GM23338 (cell line): ENCODE results near the gene DTL. TPM values are rescaled to one million over a fixed set of nuclear protein-coding genes. Genes with fewer than 3 reads are reported as not detected.

Experiments
- ATAC-seq: fragments of 200-7000 bp; cut with Tn5 transposase; 3 replicates; pipeline ENCODE4 v1.9.1; 2020
- DNase-seq: peaks from one replicate; pipeline ENCODE4 v3.0.0-alpha.2; 2015; ENCODE audit warnings: low spot score
- H2AFZ ChIP-seq: fragments of 200-600 bp; sonication (generic); 2 replicates; pipeline ENCODE4 v1.8.0; 2016; ENCODE audit warnings: antibody characterized with exemption, mild to moderate bottlenecking, moderate library complexity
- H3F3A ChIP-seq: fragments of 200-600 bp; sonication (generic); replicated peaks from 2 replicates; pipeline ENCODE4 v1.8.0; 2017; ENCODE audit warnings: antibody characterized with exemption, mixed run types, low read depth
- H3K27ac ChIP-seq: fragments of 200-600 bp; sonication (generic); 2 replicates; pipeline ENCODE4 v1.6.1; 2016; ENCODE audit warnings: low read depth
- H3K27me3 ChIP-seq: fragments of 200-600 bp; sonication (generic); 2 replicates; pipeline ENCODE4 v1.8.0; 2016; ENCODE audit warnings: mild to moderate bottlenecking, mixed run types, moderate library complexity; ENCODE audit not compliant: insufficient read depth
- H3K36me3 ChIP-seq: fragments of 200-600 bp; sonication (generic); 2 replicates; pipeline ENCODE4 v1.8.0; 2016; ENCODE audit warnings: mild to moderate bottlenecking; ENCODE audit not compliant: insufficient read depth
- H3K4me1 ChIP-seq: fragments of 200-600 bp; sonication (generic); 2 replicates; pipeline ENCODE4 v1.8.0; 2016; ENCODE audit warnings: mild to moderate bottlenecking, moderate library complexity; ENCODE audit not compliant: insufficient read depth
- H3K4me2 ChIP-seq: fragments of 200-600 bp; sonication (generic); 2 replicates; pipeline ENCODE4 v1.7.1; 2017; ENCODE audit warnings: mixed run types
- H3K4me3 ChIP-seq: fragments of 200-600 bp; sonication (generic); 2 replicates; pipeline ENCODE4 v1.6.1; 2016; ENCODE audit warnings: mixed run types
- H3K79me2 ChIP-seq: fragments of 200-600 bp; sonication (generic); replicated peaks from 2 replicates; pipeline ENCODE4 v1.8.0; 2017; ENCODE audit warnings: mild to moderate bottlenecking; ENCODE audit not compliant: insufficient read depth
- H3K9me2 ChIP-seq: fragments of 200-600 bp; sonication (generic); 2 replicates; pipeline ENCODE4 v1.8.0; 2017; ENCODE audit not compliant: insufficient read depth
- H4K20me1 ChIP-seq: fragments of 200-600 bp; sonication (generic); replicated peaks from 2 replicates; pipeline ENCODE4 v1.8.0; 2017; ENCODE audit warnings: mild to moderate bottlenecking; ENCODE audit not compliant: insufficient read depth
- H3K27ac Mint-ChIP-seq: 2 replicates; pipeline ENCODE4 v1.8.0; 2020; ENCODE audit warnings: inconsistent platforms, mild to moderate bottlenecking, moderate library complexity, mixed read lengths
- H3K27me3 Mint-ChIP-seq: 3 replicates; pipeline ENCODE4 v1.8.0; 2022; ENCODE audit warnings: low read depth, mild to moderate bottlenecking, moderate library complexity, mixed read lengths, inconsistent platforms; ENCODE audit not compliant: insufficient read depth, poor library complexity
- H3K36me3 Mint-ChIP-seq: 3 replicates; pipeline ENCODE4 v1.8.0; 2021; ENCODE audit warnings: low read depth, mild to moderate bottlenecking, inconsistent platforms, moderate library complexity, mixed read lengths
- H3K4me1 Mint-ChIP-seq: 3 replicates; pipeline ENCODE4 v1.8.0; 2020; ENCODE audit warnings: mild to moderate bottlenecking, inconsistent platforms, mixed read lengths
- H3K4me3 Mint-ChIP-seq: 3 replicates; pipeline ENCODE4 v1.8.0; 2021; ENCODE audit warnings: moderate library complexity, mild to moderate bottlenecking, inconsistent platforms, mixed read lengths
- H3K9me3 Mint-ChIP-seq: 3 replicates; pipeline ENCODE4 v1.8.0; 2020; ENCODE audit warnings: moderate library complexity, mild to moderate bottlenecking, inconsistent platforms, mixed read lengths
- CREB1 ChIP-seq: fragments of 250-450 bp; sonication (Bioruptor Pico); IDR thresholded peaks from 2 replicates; pipeline ENCODE4 v1.5.0; 2020; ENCODE audit warnings: low read depth, mild to moderate bottlenecking, moderate library complexity
- EZH2 ChIP-seq: fragments of 200-600 bp; sonication (generic); IDR thresholded peaks from one replicate; pipeline ENCODE4 v1.8.0; 2017; ENCODE audit warnings: antibody characterized with exemption, mild to moderate bottlenecking, low read depth; ENCODE audit not compliant: unreplicated experiment
- EZH2phosphoT487 ChIP-seq: fragments of 200-600 bp; sonication (generic); IDR thresholded peaks from one replicate; pipeline ENCODE4 v1.8.1; 2018; ENCODE audit warnings: antibody characterized with exemption; ENCODE audit not compliant: unreplicated experiment
- JUNB ChIP-seq: IDR thresholded peaks from one replicate; pipeline ENCODE4 v1.6.1; 2016; ENCODE audit warnings: antibody characterized with exemption; ENCODE audit not compliant: unreplicated experiment
- POLR2AphosphoS5 ChIP-seq: IDR thresholded peaks from 2 replicates; pipeline ENCODE4 v1.6.1; 2016; ENCODE audit warnings: antibody characterized with exemption, low read depth
- REST ChIP-seq: IDR thresholded peaks from one replicate; pipeline ENCODE4 v1.6.1; 2018; ENCODE audit warnings: antibody characterized with exemption; ENCODE audit not compliant: unreplicated experiment
- ZNF114 ChIP-seq: fragments of 250-450 bp; sonication (Bioruptor Pico); IDR thresholded peaks from 2 replicates; pipeline ENCODE4 v1.5.0; 2020; ENCODE audit warnings: mild to moderate bottlenecking, moderate library complexity
- polyA plus RNA-seq: library from polyadenylated mRNA; unstranded; fragments of >200 nt; fragmentation: Nextera tagmentation; extraction: Ambion mirVana; gene quantifications from 2 replicates; pipeline ENCODE4 v1.2.1, GENCODE V29; 2016
- total RNA-seq: library from RNA; depleted of rRNA; stranded (reverse); fragments of >200 nt; shearing (Covaris generic); gene quantifications from 2 replicates; pipeline ENCODE4 v1.2.3, GENCODE V29; 2014
- TF ChIP-seq, protein P1 (sequence below): IDR thresholded peaks from 2 replicates; pipeline ENCODE4 v1.6.1; 2016; ENCODE audit warnings: antibody characterized with exemption

DTL gene
- total and polyA plus RNA-seq, 2 experiments from 2014 or later, result 26.5 to 58.8 TPM

DNA sequence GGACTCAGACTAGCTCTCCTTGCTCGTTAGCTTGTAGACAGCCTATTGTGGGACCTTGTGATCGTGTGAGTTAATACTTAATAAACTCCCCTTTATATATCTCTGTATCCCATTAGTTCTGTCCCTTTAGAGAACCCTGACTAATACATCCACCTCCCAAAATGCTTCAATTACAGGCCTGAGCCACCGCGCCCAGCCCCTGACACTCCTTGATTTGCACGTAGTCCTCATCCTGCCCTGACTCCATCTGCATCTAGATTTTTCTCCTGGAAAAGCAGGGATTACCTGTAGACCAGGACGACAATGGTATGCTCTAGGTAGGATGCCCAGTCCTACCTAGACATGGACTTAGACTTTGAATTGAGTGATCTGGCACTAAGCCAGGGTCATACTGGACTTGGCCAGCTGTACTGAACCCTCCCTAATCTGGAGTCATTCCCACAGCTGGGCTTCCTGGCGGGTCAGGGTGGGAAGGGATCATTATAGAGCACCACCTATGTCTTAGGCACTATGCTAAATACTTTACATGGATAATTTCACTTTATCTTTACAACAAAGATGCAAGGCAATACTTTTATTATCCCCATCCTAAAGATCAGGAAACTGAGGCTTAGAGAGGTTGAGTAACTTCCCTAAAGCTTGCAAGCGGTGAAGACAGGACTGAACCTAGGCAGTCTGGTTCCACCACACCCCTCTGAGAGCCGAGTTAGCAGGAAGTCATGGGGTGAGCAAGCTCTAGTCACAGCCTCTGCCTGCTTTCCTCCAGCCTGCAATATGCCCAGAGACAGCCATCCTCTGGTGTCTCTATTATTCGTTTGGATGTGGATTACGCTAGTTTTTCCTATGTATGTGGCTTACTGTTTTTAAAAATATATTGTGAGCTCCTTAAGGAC, 89.4 kb downstream of the DTL start (continued):
- TF ChIP-seq, protein P1, sequence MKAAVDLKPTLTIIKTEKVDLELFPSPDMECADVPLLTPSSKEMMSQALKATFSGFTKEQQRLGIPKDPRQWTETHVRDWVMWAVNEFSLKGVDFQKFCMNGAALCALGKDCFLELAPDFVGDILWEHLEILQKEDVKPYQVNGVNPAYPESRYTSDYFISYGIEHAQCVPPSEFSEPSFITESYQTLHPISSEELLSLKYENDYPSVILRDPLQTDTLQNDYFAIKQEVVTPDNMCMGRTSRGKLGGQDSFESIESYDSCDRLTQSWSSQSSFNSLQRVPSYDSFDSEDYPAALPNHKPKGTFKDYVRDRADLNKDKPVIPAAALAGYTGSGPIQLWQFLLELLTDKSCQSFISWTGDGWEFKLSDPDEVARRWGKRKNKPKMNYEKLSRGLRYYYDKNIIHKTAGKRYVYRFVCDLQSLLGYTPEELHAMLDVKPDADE, result no peak
- TF ChIP-seq ZNF114 (CRISPR knock-in tag) (no peak), POLR2AphosphoS5 (no peak), REST (no peak), EZH2 (no peak), JUNB (no peak), CREB1 (CRISPR knock-in tag) (no peak), EZH2phosphoT487 (no peak)

GRCh38 chr1:212125654-212126053, 90.1 kb downstream of the DTL start:
- no peaks in the 10 kb centered on the region for H3K36me3 ChIP-seq
- Mint-ChIP-seq H3K36me3 (0 out of 3 replicates have a peak, but pooled peaks cover 3% of the 10 kb centered on the region), H3K4me3 (no peak overlapping the region), H3K9me3 (no peaks in the 10 kb centered on the region), H3K4me1 (peaks cover 16% of the 10 kb centered on the region), H3K27me3 (peaks cover 8% of the 10 kb centered on the region), H3K27ac (no peak overlapping the region)
- no peaks in the 10 kb centered on the region for H3K27me3 ChIP-seq
- no peaks in the 10 kb centered on the region; the same call in 1 of the 2 replicates for H4K20me1 ChIP-seq
- no peak overlapping the region for H3K4me2 ChIP-seq
- H3F3A ChIP-seq, result peaks cover 4% of the 10 kb centered on the region; the same call in 1 of the 2 replicates
- DNase-seq (no peak), ATAC-seq (no peak)
- H3K4me3 ChIP-seq, result no peak overlapping the region
- TF ChIP-seq EZH2phosphoT487 (no peak), CREB1 (CRISPR knock-in tag) (no peak), ZNF114 (CRISPR knock-in tag) (no peak)
- H3K4me1 ChIP-seq, result peaks cover 10% of the 10 kb centered on the region
- H3K79me2 ChIP-seq, result no peaks in the 10 kb centered on the region
- no peaks in the 10 kb centered on the region for H3K9me2 ChIP-seq
- H2AFZ ChIP-seq, result no peak overlapping the region
- H3K27ac ChIP-seq, result no peak overlapping the region
